ENCODE results near the gene PLK3.
"Not testable (repeated sequence)": the region's sequence is repeated elsewhere in the genome, so short reads cannot be mapped to it uniquely, and the experiment has no call there.

The PLK3 gene

GRCh38 chr1:44822131-44822701 is 22.0 kb downstream of the PLK3 start:
- 90 to 100% methylated on average over 3 to 6 of the region's 6 CpGs for WGBS, 2 experiments (ENCODE audit: insufficient coverage in 2 of 2)
- Histone ChIP-seq H3K27ac (ENCODE audit: low read depth, low read length, severe bottlenecking) (no peak overlapping the region), H3K9me3 (ENCODE audit: control insufficient read depth, low read length) (no peaks in the 10 kb centered on the region), H3K36me3 (ENCODE audit: control insufficient read depth, insufficient read depth, low read length) (no peaks in the 10 kb centered on the region), H3K4me1 (ENCODE audit: control insufficient read depth, insufficient read depth, low read length, poor library complexity, severe bottlenecking) (no peaks in the 10 kb centered on the region), H3K4me3 (ENCODE audit: extremely low read depth, insufficient read depth, low read length, poor library complexity, severe bottlenecking) (no peak overlapping the region)

- Histone ChIP-seq H3K27ac (ENCODE audit: low read depth, low read length, severe bottlenecking) (no peak overlapping the region), H3K4me1 (ENCODE audit: control insufficient read depth, insufficient read depth, low read length, poor library complexity, severe bottlenecking) (no peaks in the 10 kb centered on the region), H3K4me3 (ENCODE audit: extremely low read depth, insufficient read depth, low read length, poor library complexity, severe bottlenecking) (no peak overlapping the region), H3K9me3 (ENCODE audit: control insufficient read depth, low read length) (no peaks in the 10 kb centered on the region), H3K36me3 (ENCODE audit: control insufficient read depth, insufficient read depth, low read length) (no peaks in the 10 kb centered on the region)
- 95 to 97% methylated on average over 9 to 14 of the region's 15 CpGs for WGBS, 2 experiments (ENCODE audit: insufficient coverage in 2 of 2)
Measured at GRCh38 chr1:44822981-44823451, 22.8 kb downstream of the PLK3 start.

- not testable (repeated sequence) for H3K36me3 ChIP-seq (ENCODE audit: control insufficient read depth, insufficient read depth, low read length); H3K27ac ChIP-seq (ENCODE audit: low read depth, low read length, severe bottlenecking); H3K4me1 ChIP-seq (ENCODE audit: control insufficient read depth, insufficient read depth, low read length, poor library complexity, severe bottlenecking); H3K9me3 ChIP-seq (ENCODE audit: control insufficient read depth, low read length); H3K4me3 ChIP-seq (ENCODE audit: extremely low read depth, insufficient read depth, low read length, poor library complexity, severe bottlenecking)
- 97% methylated on average over 4 to 5 of the region's 6 CpGs for WGBS, 2 experiments (ENCODE audit: insufficient coverage in 2 of 2)
Measured at GRCh38 chr1:44824392-44824791, 24.2 kb downstream of the PLK3 start.

GRCh38 chr1:44826375-44827196 is 26.4 kb downstream of the PLK3 start:
- no peak overlapping the region for H3K4me3 ChIP-seq (ENCODE audit: extremely low read depth, insufficient read depth, low read length, poor library complexity, severe bottlenecking)
- H3K4me1 ChIP-seq (ENCODE audit: control insufficient read depth, insufficient read depth, low read length, poor library complexity, severe bottlenecking): no peaks in the 10 kb centered on the region
- WGBS, 2 experiments (ENCODE audit: insufficient coverage in 2 of 2): 85 to 88% methylated on average over 15 to 21 of the region's 24 CpGs
- H3K9me3 ChIP-seq (ENCODE audit: control insufficient read depth, low read length): no peaks in the 10 kb centered on the region
- H3K27ac ChIP-seq (ENCODE audit: low read depth, low read length, severe bottlenecking): no peak overlapping the region
- H3K36me3 ChIP-seq (ENCODE audit: control insufficient read depth, insufficient read depth, low read length): no peaks in the 10 kb centered on the region

GRCh38 chr1:44827197-44828002 is 27.2 kb downstream of the PLK3 start:
- WGBS, 2 experiments (ENCODE audit: insufficient coverage in 2 of 2): 93 to 94% methylated on average over 24 to 26 of the region's 28 CpGs
- Histone ChIP-seq H3K9me3 (ENCODE audit: control insufficient read depth, low read length) (no peaks in the 10 kb centered on the region), H3K4me1 (ENCODE audit: control insufficient read depth, insufficient read depth, low read length, poor library complexity, severe bottlenecking) (no peaks in the 10 kb centered on the region), H3K4me3 (ENCODE audit: extremely low read depth, insufficient read depth, low read length, poor library complexity, severe bottlenecking) (no peak overlapping the region), H3K27ac (ENCODE audit: low read depth, low read length, severe bottlenecking) (no peak overlapping the region), H3K36me3 (ENCODE audit: control insufficient read depth, insufficient read depth, low read length) (no peaks in the 10 kb centered on the region)

DNA sequence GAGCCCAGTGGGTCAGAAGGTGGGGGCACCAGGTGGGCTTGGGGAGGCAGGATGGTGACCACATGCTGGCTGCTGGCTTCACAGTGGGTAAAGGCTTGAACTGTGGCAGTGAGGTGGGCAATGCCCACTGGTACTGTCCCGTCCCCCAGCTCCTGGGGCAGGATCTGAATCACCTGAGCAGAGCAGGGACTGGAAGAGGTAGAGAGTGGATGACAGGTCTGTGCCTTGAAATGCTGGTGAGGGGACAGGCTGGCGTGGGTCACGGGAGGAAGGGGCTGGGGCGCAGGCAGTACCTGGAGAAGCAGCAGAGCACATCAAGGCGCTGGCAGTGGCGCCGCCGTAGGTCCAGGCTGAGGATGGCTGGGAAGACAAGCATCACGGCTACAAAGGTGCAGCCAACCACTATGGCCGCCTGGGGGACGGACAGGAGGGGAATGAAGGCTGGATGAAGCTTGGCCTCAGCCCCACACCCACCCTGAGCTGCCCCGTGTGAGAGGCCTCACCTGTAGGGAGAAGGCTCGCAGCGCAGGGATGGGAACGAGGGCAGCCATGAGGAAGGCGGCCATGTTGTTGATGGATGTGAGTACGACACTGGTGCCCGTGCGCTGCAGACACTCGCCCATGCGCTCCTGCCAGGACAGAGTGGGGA is 27.9 kb downstream of the PLK3 start:
- WGBS, 2 experiments (ENCODE audit: insufficient coverage in 2 of 2): 93 to 95% methylated on average over 17 to 18 of the region's 21 CpGs
- no peak overlapping the region for H3K4me3 ChIP-seq (ENCODE audit: extremely low read depth, insufficient read depth, low read length, poor library complexity, severe bottlenecking)
- H3K9me3 ChIP-seq (ENCODE audit: control insufficient read depth, low read length): no peaks in the 10 kb centered on the region
- no peaks in the 10 kb centered on the region for H3K4me1 ChIP-seq (ENCODE audit: control insufficient read depth, insufficient read depth, low read length, poor library complexity, severe bottlenecking)
- no peaks in the 10 kb centered on the region for H3K36me3 ChIP-seq (ENCODE audit: control insufficient read depth, insufficient read depth, low read length)
- H3K27ac ChIP-seq (ENCODE audit: low read depth, low read length, severe bottlenecking): no peak overlapping the region

DNA sequence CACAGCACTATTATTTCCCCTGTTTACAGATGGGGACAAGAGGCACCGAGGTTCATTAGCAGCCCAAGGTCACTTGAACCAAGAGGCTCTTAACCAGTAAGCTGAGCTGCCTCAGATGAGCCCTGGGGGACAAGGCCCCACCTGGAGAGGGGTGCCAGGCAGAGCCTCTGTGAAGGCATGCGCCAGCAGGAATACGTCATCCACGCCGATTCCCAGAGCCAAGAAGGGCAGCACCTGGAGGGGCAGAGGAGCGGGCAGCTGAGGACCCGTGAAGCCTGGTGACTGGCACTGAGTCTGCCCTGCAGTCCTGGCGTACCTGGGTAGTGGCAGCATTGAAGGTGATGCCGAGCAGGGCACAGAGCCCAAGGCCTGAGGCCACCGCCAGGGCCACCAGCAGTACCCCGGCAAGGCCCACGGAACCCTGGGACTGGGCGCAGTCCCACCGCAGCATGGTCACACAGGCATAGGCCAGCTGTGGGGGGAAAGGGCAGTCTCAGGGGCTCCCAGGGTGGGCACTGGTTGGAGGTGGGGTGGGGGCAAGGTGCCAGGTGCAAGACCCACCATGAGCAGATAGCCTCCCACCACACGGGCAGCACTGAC is 28.8 kb downstream of the PLK3 start:
- no peaks in the 10 kb centered on the region for H3K9me3 ChIP-seq (ENCODE audit: control insufficient read depth, low read length)
- H3K36me3 ChIP-seq (ENCODE audit: control insufficient read depth, insufficient read depth, low read length): no peaks in the 10 kb centered on the region
- H3K27ac ChIP-seq (ENCODE audit: low read depth, low read length, severe bottlenecking): no peak overlapping the region
- no peak overlapping the region for H3K4me3 ChIP-seq (ENCODE audit: extremely low read depth, insufficient read depth, low read length, poor library complexity, severe bottlenecking)
- WGBS, 2 experiments (ENCODE audit: insufficient coverage in 2 of 2): 92 to 97% methylated on average over 14 of the region's 15 CpGs
- no peaks in the 10 kb centered on the region for H3K4me1 ChIP-seq (ENCODE audit: control insufficient read depth, insufficient read depth, low read length, poor library complexity, severe bottlenecking)

GRCh38 chr1:44829506-44830384 is 29.6 kb downstream of the PLK3 start:
- Histone ChIP-seq H3K4me1 (ENCODE audit: control insufficient read depth, insufficient read depth, low read length, poor library complexity, severe bottlenecking) (no peaks in the 10 kb centered on the region), H3K36me3 (ENCODE audit: control insufficient read depth, insufficient read depth, low read length) (no peaks in the 10 kb centered on the region), H3K27ac (ENCODE audit: low read depth, low read length, severe bottlenecking) (no peak overlapping the region), H3K9me3 (ENCODE audit: control insufficient read depth, low read length) (no peaks in the 10 kb centered on the region), H3K4me3 (ENCODE audit: extremely low read depth, insufficient read depth, low read length, poor library complexity, severe bottlenecking) (no peak overlapping the region)
- 87 to 91% methylated on average over 10 to 12 of the region's 12 CpGs for WGBS, 2 experiments (ENCODE audit: insufficient coverage in 2 of 2)

DNA sequence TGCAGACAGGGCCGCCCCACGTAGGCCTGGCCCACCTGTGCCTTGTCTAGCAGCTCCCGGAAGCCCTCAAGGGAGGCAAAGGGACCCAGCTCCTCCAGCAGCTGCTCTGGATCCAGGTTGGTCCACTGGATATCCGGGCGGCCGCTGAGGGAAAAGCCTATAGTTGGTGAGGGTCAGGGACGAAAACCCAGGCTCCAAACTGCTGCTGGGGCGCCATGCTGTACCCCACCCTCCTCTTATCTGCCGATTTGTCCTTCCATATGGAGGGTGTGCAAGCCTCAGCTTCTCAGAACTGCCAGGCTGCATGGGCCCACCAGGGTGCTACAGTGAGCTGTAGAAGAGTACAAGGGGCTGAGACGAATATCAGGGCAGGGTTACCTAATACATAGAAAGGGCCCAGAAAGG is 30.7 kb downstream of the PLK3 start:
- no peak overlapping the region for H3K27ac ChIP-seq (ENCODE audit: low read depth, low read length, severe bottlenecking)
- 89 to 93% methylated on average over 4 to 10 of the region's 10 CpGs for WGBS, 2 experiments (ENCODE audit: insufficient coverage in 2 of 2)
- no peak overlapping the region for H3K4me3 ChIP-seq (ENCODE audit: extremely low read depth, insufficient read depth, low read length, poor library complexity, severe bottlenecking)
- H3K36me3 ChIP-seq (ENCODE audit: control insufficient read depth, insufficient read depth, low read length): no peaks in the 10 kb centered on the region
- no peaks in the 10 kb centered on the region for H3K4me1 ChIP-seq (ENCODE audit: control insufficient read depth, insufficient read depth, low read length, poor library complexity, severe bottlenecking)
- H3K9me3 ChIP-seq (ENCODE audit: control insufficient read depth, low read length): no peaks in the 10 kb centered on the region

All from mesodermal cell (in vitro differentiated cells).